HTR-8/SVneo (cell line): Measurements from ENCODE around the gene DYNC2H1.

Source experiments
- DNase-seq: peaks from one replicate; pipeline ENCODE4 v3.0.0; 2011; ENCODE audit warnings: low spot score, mixed read lengths; ENCODE audit not compliant: insufficient read length
- FAIRE-seq: peaks from 2 replicates; lab custom pipeline; 2011; peaks lifted over from hg19 to GRCh38; lab: Jason Lieb, UNC

DYNC2H1 gene

DNA sequence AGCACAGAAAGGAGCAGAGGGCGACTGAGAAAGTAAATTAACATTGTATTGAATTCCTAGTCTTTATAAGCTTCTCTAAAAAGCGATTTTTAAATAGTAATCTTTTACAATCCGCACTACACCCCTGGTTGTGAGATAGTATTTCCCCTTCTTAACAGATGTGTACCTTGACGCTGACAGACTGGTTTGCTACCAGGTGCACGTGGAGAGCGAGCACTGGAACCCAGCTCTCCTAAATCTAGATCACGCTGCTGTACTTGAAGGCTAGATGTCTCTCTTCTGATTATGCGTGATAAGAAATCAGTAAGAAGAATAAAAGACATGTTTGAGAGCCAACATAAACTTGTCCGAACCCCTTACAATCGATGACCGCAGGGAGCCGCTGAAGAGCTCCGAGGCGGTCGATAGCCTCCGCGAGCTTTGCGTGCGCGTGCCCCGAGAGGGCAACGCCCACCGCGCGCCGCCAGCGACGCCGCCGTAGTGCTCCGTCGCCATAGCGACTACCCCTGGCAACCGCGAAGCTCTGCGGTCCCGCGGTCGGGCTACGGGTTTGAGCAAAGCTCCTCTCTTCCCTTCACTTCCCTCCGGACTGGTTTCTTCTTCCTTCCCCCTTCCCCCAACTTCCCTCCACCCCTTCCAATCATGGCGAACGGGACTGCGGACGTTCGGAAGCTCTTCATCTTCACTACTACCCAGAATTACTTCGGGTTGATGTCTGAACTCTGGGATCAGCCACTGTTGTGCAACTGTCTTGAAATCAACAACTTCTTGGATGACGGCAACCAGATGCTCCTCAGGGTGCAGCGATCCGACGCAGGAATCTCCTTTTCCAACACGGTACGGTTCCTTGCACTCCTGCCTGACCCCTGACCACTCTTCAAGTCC lies at the start of gene DYNC2H1:
DYNC2H1 (plus strand) TSS at position 494 of the 885 bp plus-strand sequence; CDS start at position 643, 149 bp downstream.
- FAIRE-seq, result peak; percentile 96
- peak; percentile 94 for DNase-seq

DNA sequence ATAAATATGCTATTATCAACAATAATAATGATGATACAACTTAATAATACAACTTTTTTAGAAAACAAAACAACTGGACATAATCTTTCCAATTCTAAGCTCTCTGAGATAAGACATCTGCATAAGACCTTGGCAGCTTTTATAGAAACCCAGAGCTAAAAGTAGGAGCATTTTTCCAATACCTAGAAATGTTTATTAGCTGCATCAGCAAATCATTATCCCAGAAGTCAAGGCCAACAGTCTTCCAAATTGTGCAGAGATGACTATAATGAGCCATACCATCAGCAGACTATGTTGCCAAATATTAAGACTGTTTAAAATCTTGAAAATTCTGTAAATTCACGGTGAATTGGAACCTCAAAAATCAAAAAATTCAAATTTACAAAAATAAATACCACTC lies 47.6 kb upstream of the DYNC2H1 start:
- FAIRE-seq, result no peak
- no peak for DNase-seq

- peak; percentile 46 for FAIRE-seq
- no peak for DNase-seq
Measured at GRCh38 chr11:103067118-103067517, 42.1 kb upstream of the DYNC2H1 start.

- no peak for DNase-seq
- no peak for FAIRE-seq
Measured at GRCh38 chr11:103069367-103069766, 39.9 kb upstream of the DYNC2H1 start.

DNA sequence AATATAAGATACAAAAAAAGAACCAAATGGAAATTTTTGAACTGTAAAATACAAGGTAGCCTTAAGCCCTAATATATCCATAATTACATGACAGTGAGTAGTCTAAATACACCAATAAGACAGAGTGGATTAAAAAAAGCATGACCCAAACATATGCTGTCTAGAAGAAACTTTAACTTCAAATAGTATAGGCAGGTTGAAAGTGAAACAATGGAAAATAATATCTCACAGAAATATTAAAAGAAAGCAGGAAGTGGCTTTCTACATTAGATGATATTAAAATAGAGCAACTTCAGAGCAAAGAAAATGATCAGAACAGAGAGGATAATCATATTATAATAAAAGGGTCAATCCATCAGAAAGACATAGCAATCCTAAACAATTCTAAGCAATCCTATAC lies 39.1 kb upstream of the DYNC2H1 start:
- FAIRE-seq (no peak), DNase-seq (no peak)

DNA sequence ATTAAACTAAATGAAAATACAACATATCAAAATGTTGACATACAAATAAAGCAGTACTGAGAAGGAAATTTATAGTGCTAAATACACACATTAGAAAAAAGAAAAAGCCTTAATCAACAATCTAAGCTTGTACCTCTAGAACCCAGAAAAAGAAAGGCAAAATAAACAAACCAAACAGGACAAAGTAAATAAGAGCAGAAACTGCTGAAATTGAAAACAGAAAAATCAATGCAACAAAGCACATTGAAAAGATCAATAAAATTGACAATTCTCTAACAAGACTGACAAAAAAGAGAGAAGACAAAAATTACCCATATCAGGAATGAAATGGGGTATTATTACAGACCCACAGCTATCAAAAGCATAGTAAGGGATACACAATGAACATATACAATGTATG lies 38.2 kb upstream of the DYNC2H1 start:
- DNase-seq (no peak), FAIRE-seq (no peak)

DNA sequence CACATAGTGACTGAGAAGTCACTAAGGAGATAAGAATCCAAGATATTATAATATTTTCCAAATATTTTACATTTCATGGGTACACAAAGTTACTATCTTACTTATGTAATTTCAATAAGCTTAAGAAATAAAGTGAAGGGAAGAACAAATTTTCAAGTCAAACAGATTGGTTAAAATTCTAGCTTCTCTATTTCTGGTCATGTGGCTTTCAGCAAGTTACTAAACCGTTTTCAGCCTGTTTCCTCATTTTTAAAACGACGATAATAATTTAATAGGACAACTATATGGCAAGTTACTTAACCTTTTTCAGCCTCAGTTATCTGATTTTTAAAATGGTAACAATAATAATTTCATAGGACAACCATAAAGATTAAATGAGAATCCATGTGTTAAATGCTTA lies 32.9 kb upstream of the DYNC2H1 start:
- FAIRE-seq (no peak), DNase-seq (no peak)

- no peak for DNase-seq
Measured at GRCh38 chr11:103077554-103077953, 31.7 kb upstream of the DYNC2H1 start.

DNA sequence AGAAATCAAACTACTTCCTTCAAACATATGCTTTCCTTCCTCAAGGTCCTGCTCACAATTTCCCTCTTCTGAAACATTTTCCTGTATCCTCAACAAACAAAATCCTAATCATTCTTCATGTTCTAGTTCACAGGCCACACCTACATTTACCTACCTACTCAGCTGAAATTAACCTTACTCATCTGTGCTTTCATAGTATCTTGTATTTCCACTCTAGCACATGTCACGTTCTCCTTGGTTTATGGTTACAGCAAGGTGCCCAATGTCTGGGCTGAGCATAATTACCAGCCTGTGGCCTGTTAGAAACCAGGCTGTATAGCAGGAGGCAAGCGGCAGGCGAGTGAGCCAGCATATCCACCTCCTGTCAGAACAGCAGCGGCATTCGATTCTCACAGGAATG lies 30.5 kb upstream of the DYNC2H1 start:
- FAIRE-seq (peak; percentile 74), DNase-seq (no peak)

More at GRCh38 chr11:103077554-103077953, 31.7 kb upstream of the DYNC2H1 start:
- peak; percentile 20 for FAIRE-seq

GRCh38 chr11:103079833-103080232 lies 29.4 kb upstream of the DYNC2H1 start:
- no peak for DNase-seq
- no peak for FAIRE-seq

- FAIRE-seq, result no peak
- DNase-seq, result no peak
Measured at GRCh38 chr11:103085758-103086365, 23.4 kb upstream of the DYNC2H1 start.

GRCh38 chr11:103086461-103086860 lies 22.8 kb upstream of the DYNC2H1 start:
- FAIRE-seq (no peak), DNase-seq (no peak)

GRCh38 chr11:103091064-103091800 lies 18.0 kb upstream of the DYNC2H1 start:
- DNase-seq (peak; percentile 24), FAIRE-seq (no peak)

DNA sequence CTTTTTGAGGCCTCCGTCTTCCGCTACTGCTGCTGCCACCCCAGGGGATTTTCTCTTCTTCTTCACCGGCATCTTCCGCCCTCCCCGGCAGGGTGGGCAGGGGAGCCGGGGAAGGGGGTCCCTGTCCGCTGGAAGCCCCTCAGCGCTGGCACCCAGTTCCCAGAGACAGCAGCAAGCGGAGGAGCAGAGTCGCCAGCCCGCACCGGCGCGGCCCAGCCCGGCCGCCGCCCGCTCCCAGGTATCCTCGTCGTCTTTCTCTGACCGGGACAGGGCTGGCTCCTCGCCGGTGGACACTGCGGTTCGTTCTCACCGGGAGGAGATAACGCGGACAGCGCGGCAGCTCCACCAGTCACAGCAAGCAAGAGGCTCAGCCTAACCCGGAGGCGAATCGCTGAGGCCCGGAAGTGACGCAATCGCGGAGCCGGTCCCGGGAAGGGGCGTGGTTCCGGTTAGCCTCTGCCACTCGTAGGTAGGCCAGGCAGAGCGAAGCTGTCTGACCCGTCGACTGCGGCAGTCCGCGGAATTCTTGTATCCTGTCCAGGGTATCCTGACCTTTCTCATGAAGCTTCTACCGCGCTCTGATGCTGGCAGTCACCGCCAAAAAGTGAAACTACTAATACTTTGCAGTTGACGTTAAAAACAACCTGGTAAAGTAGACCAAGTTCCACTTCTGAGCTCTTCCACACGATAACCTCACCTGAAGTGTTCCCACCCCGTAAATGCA lies 17.3 kb upstream of the DYNC2H1 start, which contains the start of gene DCUN1D5:
DCUN1D5 (minus strand) TSS at position 360 of the 724 bp plus-strand sequence; CDS start at position 72, 288 bp downstream.
- peak; percentile 99 for FAIRE-seq
- peak; percentile 99 for DNase-seq

- DNase-seq, result no peak
- FAIRE-seq, result no peak
Measured at GRCh38 chr11:103097279-103097678, 11.9 kb upstream of the DYNC2H1 start.

DNA sequence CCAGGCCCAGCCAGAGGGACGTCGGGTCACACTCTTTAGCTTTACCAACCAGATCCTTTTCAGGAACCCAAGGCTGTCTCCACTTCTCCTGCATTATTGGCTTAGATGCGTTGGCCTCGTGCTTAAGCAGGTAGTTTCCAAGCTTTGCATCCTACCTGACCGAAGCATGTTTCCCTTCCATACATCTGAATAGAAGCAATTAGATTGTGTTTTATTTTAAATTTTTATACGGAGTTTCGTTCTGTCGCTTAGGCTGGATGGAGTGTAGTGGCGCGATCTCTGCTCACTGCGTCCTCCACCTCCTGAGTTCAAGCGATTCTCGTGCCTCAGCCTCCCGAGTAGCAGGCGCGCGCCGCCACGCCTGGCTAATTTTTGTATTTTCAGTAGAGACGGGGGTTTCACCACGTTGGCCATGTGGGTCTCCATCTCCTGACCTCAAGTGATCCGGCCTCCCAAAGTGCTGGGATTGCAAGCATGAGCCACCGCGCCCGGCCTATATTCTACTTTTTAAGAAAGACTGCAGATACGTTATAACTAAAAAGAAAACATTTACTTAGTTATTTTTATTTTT lies 677 bp downstream of the DYNC2H1 start:
- peak; percentile 97 for FAIRE-seq
- DNase-seq, result no peak

- DNase-seq, result no peak
- FAIRE-seq, result no peak
Measured at GRCh38 chr11:103110391-103110790, 1.2 kb downstream of the DYNC2H1 start.

- FAIRE-seq (no peak), DNase-seq (no peak)
Measured at GRCh38 chr11:103111400-103111799, 2.2 kb downstream of the DYNC2H1 start.

DNA sequence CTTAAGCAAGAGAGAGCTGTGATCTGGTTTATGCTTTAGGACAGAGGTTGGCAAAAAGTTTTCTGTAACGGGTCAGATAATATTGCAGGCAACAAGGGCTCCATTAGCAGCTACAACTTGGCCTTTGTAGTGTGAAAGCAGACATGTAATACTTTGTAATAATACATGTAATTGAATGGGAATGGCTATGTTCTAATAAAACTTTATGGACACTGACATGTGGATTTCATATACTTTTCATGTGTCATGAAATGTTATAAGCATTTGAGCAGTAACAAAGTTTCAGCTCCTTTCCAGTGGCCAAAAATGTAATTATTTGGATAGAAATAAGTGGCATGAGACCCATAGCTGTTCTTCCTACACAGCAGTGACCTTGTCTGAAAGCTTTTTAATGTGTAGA lies 3.1 kb downstream of the DYNC2H1 start:
- FAIRE-seq, result no peak
- no peak for DNase-seq

DNA sequence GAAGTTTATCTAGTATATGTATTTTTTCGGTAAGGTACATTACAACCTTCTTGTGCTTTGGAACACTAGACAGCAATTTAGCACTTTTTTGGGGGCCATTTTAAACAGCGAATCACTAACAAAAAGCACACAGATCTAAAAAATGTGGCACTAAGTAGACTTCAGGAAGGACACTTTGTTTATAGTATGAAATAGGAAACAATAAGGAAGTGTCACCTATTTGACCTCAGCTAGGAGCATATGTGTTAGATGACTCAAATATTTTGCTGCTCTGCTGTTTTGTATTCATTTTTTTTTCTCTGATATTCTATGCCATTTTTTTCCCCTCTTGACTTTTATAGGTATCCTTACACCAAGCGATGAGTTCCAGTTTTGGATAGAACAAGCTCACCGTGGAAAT lies 5.6 kb downstream of the DYNC2H1 start:
- FAIRE-seq, result peak; percentile 44

More for the DNA sequence above, 5.6 kb downstream of the DYNC2H1 start:
- no peak for DNase-seq
